Liver (tissue), 3 donors: ENCODE results near the gene BAIAP2.

ENCODE experiments used
- EGR1 ChIP-seq, 2 donors: IDR thresholded peaks; 2 replicates each; pipeline ENCODE4 v1.6.1; 2016 to 2018; ENCODE audit warnings: antibody characterized with exemption in 2 of 2, low read depth in 2 of 2
- JUND ChIP-seq, 2 donors: IDR thresholded peaks; 2 replicates each; pipeline ENCODE4 v1.6.1; 2016; ENCODE audit warnings: antibody characterized with exemption in 2 of 2
- YY1 ChIP-seq: IDR thresholded peaks from 2 replicates; pipeline ENCODE4 v1.6.1; 2016; ENCODE audit warnings: antibody characterized with exemption, mild to moderate bottlenecking
- TF ChIP-seq, protein P1 (sequence below): fragments of 150-350 bp; IDR thresholded peaks from 2 replicates; pipeline ENCODE4 v1.5.1; 2017; ENCODE audit warnings: improper control_type of control experiment, low read depth, low read length; ENCODE audit not compliant: missing input control
- TF ChIP-seq, protein P2 (sequence below): IDR thresholded peaks from 2 replicates; pipeline ENCODE4 v1.6.1; 2016; ENCODE audit warnings: antibody characterized with exemption
- donor health status: healthy.
- donor health status: healthy.

DNA sequence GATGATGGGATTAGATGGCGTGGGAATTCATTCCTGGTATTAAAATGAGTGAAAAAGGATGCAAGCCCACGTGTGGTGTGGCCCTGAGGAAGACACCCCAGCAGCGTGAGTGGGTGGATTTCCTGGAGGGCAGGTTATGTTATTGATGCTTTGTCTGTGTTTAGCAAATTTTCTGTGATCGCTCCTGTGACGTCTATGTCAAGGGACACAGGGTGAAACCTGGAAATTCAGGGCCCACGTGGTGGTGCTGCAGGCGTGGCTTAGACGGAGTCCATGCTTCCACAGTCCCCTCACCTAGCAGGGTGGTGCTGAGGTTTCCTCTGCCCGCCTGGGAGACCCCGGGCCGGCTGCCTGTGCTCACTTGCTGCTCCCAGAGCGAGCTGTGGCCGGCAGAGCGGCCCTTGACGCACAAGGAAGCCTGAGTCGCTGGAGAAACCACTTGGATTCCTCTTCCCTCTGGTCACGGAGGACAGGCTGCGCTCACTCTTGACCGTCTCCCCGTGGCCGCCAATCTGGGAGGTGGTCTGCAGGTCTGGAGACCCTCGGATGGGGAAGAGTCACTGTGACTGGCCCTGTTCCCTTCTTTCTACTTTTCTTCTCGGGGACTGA is 23.4 kb downstream of the BAIAP2 start:
- TF ChIP-seq, protein P1, sequence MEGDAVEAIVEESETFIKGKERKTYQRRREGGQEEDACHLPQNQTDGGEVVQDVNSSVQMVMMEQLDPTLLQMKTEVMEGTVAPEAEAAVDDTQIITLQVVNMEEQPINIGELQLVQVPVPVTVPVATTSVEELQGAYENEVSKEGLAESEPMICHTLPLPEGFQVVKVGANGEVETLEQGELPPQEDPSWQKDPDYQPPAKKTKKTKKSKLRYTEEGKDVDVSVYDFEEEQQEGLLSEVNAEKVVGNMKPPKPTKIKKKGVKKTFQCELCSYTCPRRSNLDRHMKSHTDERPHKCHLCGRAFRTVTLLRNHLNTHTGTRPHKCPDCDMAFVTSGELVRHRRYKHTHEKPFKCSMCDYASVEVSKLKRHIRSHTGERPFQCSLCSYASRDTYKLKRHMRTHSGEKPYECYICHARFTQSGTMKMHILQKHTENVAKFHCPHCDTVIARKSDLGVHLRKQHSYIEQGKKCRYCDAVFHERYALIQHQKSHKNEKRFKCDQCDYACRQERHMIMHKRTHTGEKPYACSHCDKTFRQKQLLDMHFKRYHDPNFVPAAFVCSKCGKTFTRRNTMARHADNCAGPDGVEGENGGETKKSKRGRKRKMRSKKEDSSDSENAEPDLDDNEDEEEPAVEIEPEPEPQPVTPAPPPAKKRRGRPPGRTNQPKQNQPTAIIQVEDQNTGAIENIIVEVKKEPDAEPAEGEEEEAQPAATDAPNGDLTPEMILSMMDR, result no peak
- TF ChIP-seq YY1, result no peak
- TF ChIP-seq, protein P2, sequence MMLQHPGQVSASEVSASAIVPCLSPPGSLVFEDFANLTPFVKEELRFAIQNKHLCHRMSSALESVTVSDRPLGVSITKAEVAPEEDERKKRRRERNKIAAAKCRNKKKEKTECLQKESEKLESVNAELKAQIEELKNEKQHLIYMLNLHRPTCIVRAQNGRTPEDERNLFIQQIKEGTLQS, result no peak
- TF ChIP-seq EGR1 (IDR thresholded peaks at IDR 0.05; ENCODE audit: low read depth in 2 of 2), result no peak
- no peak for TF ChIP-seq JUND (IDR thresholded peaks at IDR 0.05)
